ENCODE measurements around the gene ARHGEF3.
"Not testable (repeated sequence)": the region's sequence is repeated elsewhere in the genome, so short reads cannot be mapped to it uniquely, and the experiment has no call there.

Gene ARHGEF3

GRCh38 chr3:56744016-56744415, 57.7 kb downstream of the ARHGEF3 start:
- Histone ChIP-seq H3K9ac (ENCODE audit: low read depth, low read length) (no peak overlapping the region), H3K4me3 (ENCODE audit: low read length) (no peak overlapping the region), H3K4me2 (ENCODE audit: low read length) (no peak overlapping the region), H3K9me3 (replicated peaks; ENCODE audit: low read length) (no peaks in the 10 kb centered on the region), H3K36me3 (ENCODE audit: insufficient read depth, low read length) (peaks cover under 1% of the 10 kb centered on the region), H3K4me1 (ENCODE audit: control insufficient read depth, insufficient read depth, low read length) (no peaks in the 10 kb centered on the region), H3K27me3 (ENCODE audit: control insufficient read depth, insufficient read depth, low read length) (no peaks in the 10 kb centered on the region)

GRCh38 chr3:56742887-56743286, 58.9 kb downstream of the ARHGEF3 start:
- Histone ChIP-seq H3K9me3 (replicated peaks; ENCODE audit: low read length) (no peaks in the 10 kb centered on the region), H3K4me2 (ENCODE audit: low read length) (no peak overlapping the region), H3K4me1 (ENCODE audit: control insufficient read depth, insufficient read depth, low read length) (no peaks in the 10 kb centered on the region), H3K9ac (ENCODE audit: low read depth, low read length) (no peak overlapping the region), H3K4me3 (ENCODE audit: low read length) (no peak overlapping the region), H3K27me3 (ENCODE audit: control insufficient read depth, insufficient read depth, low read length) (no peaks in the 10 kb centered on the region), H3K36me3 (ENCODE audit: insufficient read depth, low read length) (no peaks in the 10 kb centered on the region)

- no peaks in the 10 kb centered on the region for H3K9me3 ChIP-seq (replicated peaks; ENCODE audit: low read length)
- no peak overlapping the region for H3K4me2 ChIP-seq (ENCODE audit: low read length)
- H3K36me3 ChIP-seq (ENCODE audit: insufficient read depth, low read length) = no peaks in the 10 kb centered on the region
- H3K9ac ChIP-seq (ENCODE audit: low read depth, low read length) = no peak overlapping the region
- no peaks in the 10 kb centered on the region for H3K4me1 ChIP-seq (ENCODE audit: control insufficient read depth, insufficient read depth, low read length)
- no peaks in the 10 kb centered on the region for H3K27me3 ChIP-seq (ENCODE audit: control insufficient read depth, insufficient read depth, low read length)
- no peak overlapping the region for H3K4me3 ChIP-seq (ENCODE audit: low read length)
Observed at GRCh38 chr3:56739036-56739435, 62.7 kb downstream of the ARHGEF3 start.

GRCh38 chr3:56737006-56737405, 64.7 kb downstream of the ARHGEF3 start:
- H3K9me3 ChIP-seq (replicated peaks; ENCODE audit: low read length) = no peaks in the 10 kb centered on the region
- H3K9ac ChIP-seq (ENCODE audit: low read depth, low read length) = no peak overlapping the region
- H3K4me3 ChIP-seq (ENCODE audit: low read length) = no peak overlapping the region
- no peaks in the 10 kb centered on the region for H3K36me3 ChIP-seq (ENCODE audit: insufficient read depth, low read length)
- no peaks in the 10 kb centered on the region for H3K27me3 ChIP-seq (ENCODE audit: control insufficient read depth, insufficient read depth, low read length)
- H3K4me1 ChIP-seq (ENCODE audit: control insufficient read depth, insufficient read depth, low read length) = no peaks in the 10 kb centered on the region
- H3K4me2 ChIP-seq (ENCODE audit: low read length) = no peak overlapping the region

GRCh38 chr3:56732109-56732508, 69.6 kb downstream of the ARHGEF3 start:
- no peak overlapping the region for H3K9ac ChIP-seq (ENCODE audit: low read depth, low read length)
- H3K4me3 ChIP-seq (ENCODE audit: low read length) = no peak overlapping the region
- no peaks in the 10 kb centered on the region for H3K27me3 ChIP-seq (ENCODE audit: control insufficient read depth, insufficient read depth, low read length)
- H3K36me3 ChIP-seq (ENCODE audit: insufficient read depth, low read length) = no peaks in the 10 kb centered on the region
- no peak overlapping the region for H3K4me2 ChIP-seq (ENCODE audit: low read length)
- H3K9me3 ChIP-seq (replicated peaks; ENCODE audit: low read length) = no peaks in the 10 kb centered on the region
- H3K4me1 ChIP-seq (ENCODE audit: control insufficient read depth, insufficient read depth, low read length) = no peaks in the 10 kb centered on the region

GRCh38 chr3:56725175-56725574, 76.6 kb downstream of the ARHGEF3 start:
- Histone ChIP-seq H3K4me2 (ENCODE audit: low read length) (no peak overlapping the region), H3K4me1 (ENCODE audit: control insufficient read depth, insufficient read depth, low read length) (no peaks in the 10 kb centered on the region), H3K9me3 (replicated peaks; ENCODE audit: low read length) (no peaks in the 10 kb centered on the region), H3K4me3 (ENCODE audit: low read length) (no peak overlapping the region), H3K36me3 (ENCODE audit: insufficient read depth, low read length) (no peaks in the 10 kb centered on the region), H3K9ac (ENCODE audit: low read depth, low read length) (no peak overlapping the region), H3K27me3 (ENCODE audit: control insufficient read depth, insufficient read depth, low read length) (no peaks in the 10 kb centered on the region)

- H3K9me3 ChIP-seq (replicated peaks; ENCODE audit: low read length) = no peaks in the 10 kb centered on the region
- H3K9ac ChIP-seq (ENCODE audit: low read depth, low read length) = no peak overlapping the region
- no peak overlapping the region for H3K4me3 ChIP-seq (ENCODE audit: low read length)
- H3K4me1 ChIP-seq (ENCODE audit: control insufficient read depth, insufficient read depth, low read length) = no peaks in the 10 kb centered on the region
- no peak overlapping the region for H3K4me2 ChIP-seq (ENCODE audit: low read length)
- no peaks in the 10 kb centered on the region for H3K36me3 ChIP-seq (ENCODE audit: insufficient read depth, low read length)
- H3K27me3 ChIP-seq (ENCODE audit: control insufficient read depth, insufficient read depth, low read length) = no peaks in the 10 kb centered on the region
Observed at GRCh38 chr3:56724676-56725075, 77.1 kb downstream of the ARHGEF3 start.

GRCh38 chr3:56720849-56721248, 80.9 kb downstream of the ARHGEF3 start:
- Histone ChIP-seq H3K36me3 (ENCODE audit: insufficient read depth, low read length) (no peaks in the 10 kb centered on the region), H3K27me3 (ENCODE audit: control insufficient read depth, insufficient read depth, low read length) (no peaks in the 10 kb centered on the region), H3K4me3 (ENCODE audit: low read length) (no peak overlapping the region), H3K9me3 (replicated peaks; ENCODE audit: low read length) (no peaks in the 10 kb centered on the region), H3K4me2 (ENCODE audit: low read length) (no peak overlapping the region), H3K9ac (ENCODE audit: low read depth, low read length) (no peak overlapping the region), H3K4me1 (ENCODE audit: control insufficient read depth, insufficient read depth, low read length) (no peaks in the 10 kb centered on the region)

- not testable (repeated sequence) for H3K4me3 ChIP-seq (ENCODE audit: low read length); H3K27me3 ChIP-seq (ENCODE audit: control insufficient read depth, insufficient read depth, low read length); H3K9ac ChIP-seq (ENCODE audit: low read depth, low read length); H3K4me1 ChIP-seq (ENCODE audit: control insufficient read depth, insufficient read depth, low read length); H3K9me3 ChIP-seq (replicated peaks; ENCODE audit: low read length); H3K36me3 ChIP-seq (ENCODE audit: insufficient read depth, low read length); H3K4me2 ChIP-seq (ENCODE audit: low read length)
Observed at GRCh38 chr3:56718809-56719208, 82.9 kb downstream of the ARHGEF3 start.

GRCh38 chr3:56711344-56711743, 90.4 kb downstream of the ARHGEF3 start:
- H3K4me2 ChIP-seq (ENCODE audit: low read length) = no peak overlapping the region
- no peaks in the 10 kb centered on the region for H3K27me3 ChIP-seq (ENCODE audit: control insufficient read depth, insufficient read depth, low read length)
- H3K4me1 ChIP-seq (ENCODE audit: control insufficient read depth, insufficient read depth, low read length) = no peaks in the 10 kb centered on the region
- H3K4me3 ChIP-seq (ENCODE audit: low read length) = no peak overlapping the region
- H3K36me3 ChIP-seq (ENCODE audit: insufficient read depth, low read length) = no peaks in the 10 kb centered on the region
- no peaks in the 10 kb centered on the region for H3K9me3 ChIP-seq (replicated peaks; ENCODE audit: low read length)
- H3K9ac ChIP-seq (ENCODE audit: low read depth, low read length) = no peak overlapping the region

- not testable (repeated sequence) for H3K9me3 ChIP-seq (replicated peaks; ENCODE audit: low read length)
Observed at GRCh38 chr3:56707412-56707811, 94.3 kb downstream of the ARHGEF3 start.

GRCh38 chr3:56706629-56707028, 95.1 kb downstream of the ARHGEF3 start:
- no peaks in the 10 kb centered on the region for H3K36me3 ChIP-seq (ENCODE audit: insufficient read depth, low read length)
- H3K9me3 ChIP-seq (replicated peaks; ENCODE audit: low read length) = no peaks in the 10 kb centered on the region
- H3K4me2 ChIP-seq (ENCODE audit: low read length) = no peak overlapping the region
- H3K4me3 ChIP-seq (ENCODE audit: low read length) = no peak overlapping the region
- H3K27me3 ChIP-seq (ENCODE audit: control insufficient read depth, insufficient read depth, low read length) = no peaks in the 10 kb centered on the region
- no peaks in the 10 kb centered on the region for H3K4me1 ChIP-seq (ENCODE audit: control insufficient read depth, insufficient read depth, low read length)
- no peak overlapping the region for H3K9ac ChIP-seq (ENCODE audit: low read depth, low read length)

More at GRCh38 chr3:56707412-56707811, 94.3 kb downstream of the ARHGEF3 start:
- not testable (repeated sequence) for H3K4me1 ChIP-seq (ENCODE audit: control insufficient read depth, insufficient read depth, low read length); H3K4me2 ChIP-seq (ENCODE audit: low read length); H3K4me3 ChIP-seq (ENCODE audit: low read length); H3K36me3 ChIP-seq (ENCODE audit: insufficient read depth, low read length); H3K27me3 ChIP-seq (ENCODE audit: control insufficient read depth, insufficient read depth, low read length); H3K9ac ChIP-seq (ENCODE audit: low read depth, low read length)

Data from skeletal muscle satellite cell (primary cell).